Mucosa of descending colon (tissue), 3 donors: ENCODE data around the gene BCL6B. TPM values are rescaled to one million over a fixed set of nuclear protein-coding genes. Genes with fewer than 3 reads are reported as not detected.

Source experiments
- ATAC-seq: fragments of 200-7000 bp; cut with Tn5 transposase; one replicate; pipeline ENCODE4 v1.9.1; 2020; ENCODE audit warnings: mild to moderate bottlenecking, moderate library complexity
- DNase-seq, 3 donors: peaks; one replicate each; pipeline ENCODE4 v3.0.0-alpha.2; 2020
- H3K36me3 ChIP-seq: fragments of 200-600 bp; one replicate; pipeline ENCODE4 v1.8.0; 2021; ENCODE audit warnings: low read depth, mild to moderate bottlenecking
- H3K4me1 ChIP-seq: fragments of 200-600 bp; one replicate; pipeline ENCODE4 v1.8.0; 2021; ENCODE audit warnings: low read depth, mild to moderate bottlenecking
- H3K4me3 ChIP-seq: fragments of 200-600 bp; one replicate; pipeline ENCODE4 v1.8.0; 2021; ENCODE audit warnings: mild to moderate bottlenecking
- H3K9me3 ChIP-seq: fragments of 200-600 bp; one replicate; pipeline ENCODE4 v1.8.0; 2021; ENCODE audit warnings: mild to moderate bottlenecking
- intact Hi-C, 2 donors: fragments of 100-400 bp; cut with DNase I in 1 of 2; cut with micrococcal nuclease in 1 of 2; formaldehyde crosslinking; loops; one replicate each; pipeline versions ENCODE4 v1.11.0 to v1.11.1; 2022; cut with DNase I, micrococcal nuclease
- total RNA-seq, 3 donors: library from RNA; stranded (reverse); fragmentation: NEBNext Ultra II Directional in 2 of 3; extraction: Animal tissue kit (Norgen Biotek cat#: 25700) in 2 of 3; gene quantifications; one replicate each; pipeline versions ENCODE4 v1.2.1 to v1.2.4, GENCODE V29; 2021 to 2023
- TF ChIP-seq, protein P1 (sequence below): fragments of 200-600 bp; IDR thresholded peaks from one replicate; pipeline ENCODE4 v1.8.0; 2022; ENCODE audit warnings: antibody characterized with exemption, mild to moderate bottlenecking
- donor health status: DM: no; HTN: no; CAD: no; lungs with moderate emphysema.
- donor health status: DM: no; HTN: no; CAD: no.
- donor health status: DM: no; HTN: yes; CAD: no.

BCL6B gene
- total RNA-seq, 3 donors from 2014 or later, result 2.5 to 9.2 (median 2.8) TPM

DNA sequence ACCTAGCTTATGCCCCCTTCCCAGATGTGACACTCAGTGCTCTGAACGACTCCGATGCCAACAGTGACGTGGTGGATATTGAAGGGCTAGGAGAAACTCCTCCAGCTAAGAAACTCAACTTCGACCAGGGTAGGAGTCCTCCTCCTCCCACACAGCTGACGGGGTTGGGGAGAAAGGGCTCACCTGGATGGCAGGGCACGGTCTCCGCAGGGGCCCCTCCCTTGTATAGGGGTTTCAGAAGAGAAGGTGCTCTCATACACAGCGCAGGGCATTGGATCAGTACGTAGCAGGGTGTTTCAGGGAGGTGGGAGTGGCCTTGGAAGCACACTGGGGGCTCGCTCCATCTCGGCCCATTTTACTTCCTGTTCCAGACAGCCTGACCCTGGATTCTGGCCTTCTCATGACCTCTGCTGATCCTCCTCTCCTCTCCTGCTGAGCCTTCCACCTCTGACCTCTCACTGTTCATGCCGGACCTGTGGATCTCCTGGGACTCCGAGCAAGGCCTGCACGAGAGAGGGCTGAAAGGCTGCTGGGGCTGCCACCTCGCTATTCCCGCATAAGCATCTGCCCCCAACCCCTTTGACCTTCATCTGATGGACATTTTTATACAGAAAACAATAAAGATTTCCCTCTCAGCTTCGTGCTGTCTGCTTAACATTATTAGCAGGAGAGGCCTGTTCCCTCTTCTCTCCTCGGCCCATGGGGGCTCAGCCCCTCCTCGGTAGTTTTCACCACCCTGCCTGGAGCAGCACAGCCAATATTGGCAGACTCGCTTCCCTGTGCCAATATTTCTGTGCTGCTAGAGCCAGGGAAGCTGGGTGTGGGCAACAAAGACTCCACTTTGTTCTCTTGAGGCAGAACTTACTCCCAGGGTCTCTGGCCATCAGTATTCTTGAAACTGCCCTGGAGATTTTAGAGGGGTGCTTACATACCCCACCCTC, 5.7 kb upstream of the BCL6B start:
- Histone ChIP-seq H3K36me3 (peaks cover 5% of the 10 kb centered on the region), H3K9me3 (no peaks in the 10 kb centered on the region), H3K4me3 (no peak overlapping the region), H3K4me1 (peaks cover 16% of the 10 kb centered on the region)
- DNase-seq (peak in 1 of 3 donors; percentile 11), ATAC-seq (no peak)
- intact Hi-C loops, result no loop called here
- TF ChIP-seq, protein P1, sequence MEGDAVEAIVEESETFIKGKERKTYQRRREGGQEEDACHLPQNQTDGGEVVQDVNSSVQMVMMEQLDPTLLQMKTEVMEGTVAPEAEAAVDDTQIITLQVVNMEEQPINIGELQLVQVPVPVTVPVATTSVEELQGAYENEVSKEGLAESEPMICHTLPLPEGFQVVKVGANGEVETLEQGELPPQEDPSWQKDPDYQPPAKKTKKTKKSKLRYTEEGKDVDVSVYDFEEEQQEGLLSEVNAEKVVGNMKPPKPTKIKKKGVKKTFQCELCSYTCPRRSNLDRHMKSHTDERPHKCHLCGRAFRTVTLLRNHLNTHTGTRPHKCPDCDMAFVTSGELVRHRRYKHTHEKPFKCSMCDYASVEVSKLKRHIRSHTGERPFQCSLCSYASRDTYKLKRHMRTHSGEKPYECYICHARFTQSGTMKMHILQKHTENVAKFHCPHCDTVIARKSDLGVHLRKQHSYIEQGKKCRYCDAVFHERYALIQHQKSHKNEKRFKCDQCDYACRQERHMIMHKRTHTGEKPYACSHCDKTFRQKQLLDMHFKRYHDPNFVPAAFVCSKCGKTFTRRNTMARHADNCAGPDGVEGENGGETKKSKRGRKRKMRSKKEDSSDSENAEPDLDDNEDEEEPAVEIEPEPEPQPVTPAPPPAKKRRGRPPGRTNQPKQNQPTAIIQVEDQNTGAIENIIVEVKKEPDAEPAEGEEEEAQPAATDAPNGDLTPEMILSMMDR, result no peak

DNA sequence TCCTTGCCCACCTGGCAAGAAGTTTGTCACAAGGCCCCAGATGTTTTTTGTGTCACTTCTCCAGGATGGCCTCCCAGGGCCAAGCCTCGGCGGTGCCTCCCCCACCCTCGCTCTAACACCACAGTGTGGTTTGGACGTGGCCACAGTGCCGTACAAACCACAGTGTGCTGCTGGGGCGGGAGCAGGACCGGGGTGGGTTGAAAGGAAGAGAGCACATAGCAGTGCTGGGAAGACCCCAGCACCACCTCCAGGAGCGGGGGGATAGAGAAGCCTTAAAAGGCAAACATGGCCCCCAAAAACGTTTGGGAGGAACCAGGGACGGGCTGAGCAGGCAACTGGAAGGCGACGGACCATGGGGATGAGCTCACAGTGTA, 5.0 kb upstream of the BCL6B start:
- H3K4me1 ChIP-seq, result peaks cover 22% of the 10 kb centered on the region
- H3K9me3 ChIP-seq, result no peaks in the 10 kb centered on the region
- TF ChIP-seq, protein P1, result no peak
- no peak overlapping the region for H3K4me3 ChIP-seq
- ATAC-seq, result no peak
- intact Hi-C loops, result no loop called here
- peaks cover 5% of the 10 kb centered on the region for H3K36me3 ChIP-seq
- DNase-seq, result peak in 1 of 3 donors; percentile 35

DNA sequence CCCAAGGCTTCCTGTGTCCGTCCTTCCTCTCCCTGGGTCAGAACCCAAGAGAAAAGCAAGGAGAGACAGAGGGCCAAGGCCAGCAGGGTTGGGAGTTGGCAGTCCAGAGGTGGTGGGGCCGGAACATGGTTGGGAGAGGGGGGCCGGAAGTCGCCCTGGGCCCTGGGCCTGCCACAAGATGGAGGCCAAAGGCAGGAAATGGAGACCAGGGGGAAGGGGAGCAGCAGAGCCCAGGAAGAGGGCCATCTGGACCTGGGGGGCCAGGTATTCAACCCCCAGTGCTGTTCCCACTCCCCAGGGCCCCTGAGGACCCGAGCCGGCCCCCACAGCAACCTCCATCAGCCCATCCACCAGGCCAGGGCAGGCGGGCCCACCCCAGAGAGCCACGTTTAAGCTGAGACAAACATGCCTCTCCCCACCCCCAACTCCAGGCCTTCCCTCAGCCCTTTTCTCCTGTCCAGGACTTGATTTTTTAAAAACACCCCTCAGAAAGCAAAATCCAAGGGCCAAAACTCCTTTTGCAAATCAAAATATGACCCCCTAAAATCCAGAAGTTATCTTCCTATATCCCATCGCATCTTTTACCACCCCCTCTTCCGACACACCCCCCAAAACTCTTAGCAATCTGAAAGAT, 4.4 kb upstream of the BCL6B start:
- TF ChIP-seq, protein P1, result no peak
- DNase-seq (peak; percentile 31 to 67 (median 50)), ATAC-seq (no peak)
- Histone ChIP-seq H3K4me3 (no peak overlapping the region), H3K4me1 (peaks cover 19% of the 10 kb centered on the region), H3K9me3 (no peaks in the 10 kb centered on the region), H3K36me3 (peaks cover 5% of the 10 kb centered on the region)
- intact Hi-C loops, result no loop called here

DNA sequence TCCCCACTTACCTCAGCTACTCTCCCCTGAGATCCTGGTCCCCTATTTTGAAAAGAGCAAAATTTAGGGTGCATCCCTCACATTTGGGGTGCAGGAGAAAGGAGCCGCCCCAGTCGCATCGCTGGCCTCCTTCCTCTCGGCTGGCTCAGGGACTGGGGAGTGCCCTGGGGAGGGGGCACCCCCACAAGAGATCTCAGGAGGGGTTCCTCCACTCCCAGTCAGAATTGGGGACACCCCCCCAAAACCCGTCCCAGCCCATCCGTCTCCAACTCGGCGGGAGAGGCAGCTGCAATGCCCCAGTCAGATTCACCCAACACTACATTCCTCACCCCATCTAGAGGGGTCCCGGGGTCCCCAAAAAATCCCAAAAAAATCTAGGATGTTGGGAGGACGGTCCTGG, 3.5 kb upstream of the BCL6B start:
- peak in 2 of 3 donors; percentile 11 to 35 for DNase-seq
- H3K9me3 ChIP-seq, result no peaks in the 10 kb centered on the region
- peaks cover 14% of the 10 kb centered on the region for H3K4me1 ChIP-seq

DNA sequence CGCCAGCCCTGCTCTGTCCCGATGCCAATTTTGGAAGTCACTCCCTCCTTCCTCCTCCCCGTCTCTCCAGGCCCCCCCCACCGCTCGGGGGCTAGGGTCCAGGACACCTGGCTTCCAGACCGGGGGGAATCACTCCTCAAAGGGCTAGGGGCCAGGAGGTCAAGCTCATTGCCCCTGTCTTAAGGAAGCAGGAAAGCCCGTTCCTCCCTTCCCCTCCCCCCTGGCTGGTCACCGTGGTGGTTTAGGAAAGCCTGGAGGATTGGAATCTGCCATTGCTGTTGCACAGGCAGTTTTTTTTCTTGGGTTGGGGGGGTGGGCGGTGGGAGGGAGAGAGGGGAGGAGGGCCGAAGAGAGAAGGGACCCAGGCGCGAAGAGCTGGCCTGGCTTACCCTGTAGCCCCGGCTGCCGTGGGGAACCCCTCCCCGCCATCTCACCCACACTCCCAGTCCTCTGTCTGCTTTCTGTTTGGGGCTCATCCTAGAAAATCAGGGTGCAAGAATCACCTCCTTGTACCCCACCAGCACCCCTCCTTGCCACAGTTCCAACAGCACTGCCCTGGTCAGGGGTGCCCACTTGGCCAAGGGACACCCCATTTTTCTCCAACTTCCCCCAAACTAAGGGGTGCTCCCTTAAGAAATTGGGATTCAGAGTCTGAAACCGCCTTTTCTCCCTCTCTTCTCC, 2.9 kb upstream of the BCL6B start:
- intact Hi-C loops, result no loop called here
- TF ChIP-seq, protein P1, result no peak
- no peak for ATAC-seq
- H3K36me3 ChIP-seq, result no peaks in the 10 kb centered on the region
- DNase-seq, result peak; percentile 64 to 71 (median 71)
- H3K9me3 ChIP-seq, result no peaks in the 10 kb centered on the region
- no peak overlapping the region for H3K4me3 ChIP-seq
- peaks cover 14% of the 10 kb centered on the region for H3K4me1 ChIP-seq

More for the DNA sequence above, 3.5 kb upstream of the BCL6B start:
- ATAC-seq, result no peak
- intact Hi-C loops, result no loop called here
- Histone ChIP-seq H3K36me3 (peaks cover 4% of the 10 kb centered on the region), H3K4me3 (peak overlapping the region; percentile 0)
- TF ChIP-seq, protein P1, result no peak
